GM13977 (cell line): ENCODE results near the gene ENTREP1.
A peak's percentile ranks its signal among the peaks of the same experiment; 100 is the strongest.

Source experiments
- DNase-seq: peaks from one replicate; pipeline ENCODE4 v3.0.0; 2012; ENCODE audit warnings: low spot score
- in situ Hi-C: fragments of 300-500 bp; cut with MboI; formaldehyde crosslinking; loops from one replicate; pipeline ENCODE4 v1.12.0; 2022; ENCODE audit warnings: low sequenced_read_pairs, low pct_unique_long_range_greater_than_20kb, mixed read lengths, inconsistent platforms; ENCODE audit not compliant: unreplicated experiment
- TF ChIP-seq, protein P1 (sequence below): IDR thresholded peaks from 2 replicates; pipeline ENCODE4 v1.5.1; 2012; ENCODE audit warnings: mild to moderate bottlenecking, control low read depth; ENCODE audit not compliant: insufficient read depth; ENCODE audit errors: extremely low read depth, missing control alignments

ENTREP1 gene

DNA sequence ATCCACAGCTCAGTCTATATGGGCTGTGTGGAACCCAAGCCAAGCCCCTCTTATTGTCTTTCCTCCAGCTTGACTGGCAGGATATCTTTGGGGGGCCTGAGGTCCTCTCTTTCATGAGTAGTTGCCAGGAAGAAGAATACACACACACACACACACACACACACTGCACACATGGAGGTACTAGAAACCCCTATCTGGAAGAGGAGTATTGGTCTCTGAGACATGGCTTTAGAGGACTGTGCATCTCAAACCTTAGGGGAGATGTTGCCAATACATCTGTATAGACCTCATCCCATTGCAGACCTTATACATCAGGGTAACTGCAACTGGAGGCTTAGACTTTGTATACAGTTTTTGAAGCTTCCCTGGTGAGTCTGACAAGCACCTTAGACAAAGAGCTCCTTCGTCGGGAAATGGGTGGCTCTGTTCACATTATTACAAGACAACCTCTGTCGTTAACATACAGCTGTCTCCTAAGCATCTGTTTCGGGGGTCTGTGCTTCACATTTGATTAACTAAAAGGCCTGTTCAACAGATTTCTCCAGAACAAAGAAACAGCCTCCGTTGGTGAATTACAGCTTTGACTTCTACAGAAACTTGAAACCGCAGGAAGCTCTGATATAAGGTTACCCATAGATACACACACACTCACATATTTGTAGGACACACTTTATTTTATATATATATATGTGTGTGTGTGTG is 5.5 kb upstream of the ENTREP1 start:
- in situ Hi-C loops = no loop called here
- TF ChIP-seq, protein P1, sequence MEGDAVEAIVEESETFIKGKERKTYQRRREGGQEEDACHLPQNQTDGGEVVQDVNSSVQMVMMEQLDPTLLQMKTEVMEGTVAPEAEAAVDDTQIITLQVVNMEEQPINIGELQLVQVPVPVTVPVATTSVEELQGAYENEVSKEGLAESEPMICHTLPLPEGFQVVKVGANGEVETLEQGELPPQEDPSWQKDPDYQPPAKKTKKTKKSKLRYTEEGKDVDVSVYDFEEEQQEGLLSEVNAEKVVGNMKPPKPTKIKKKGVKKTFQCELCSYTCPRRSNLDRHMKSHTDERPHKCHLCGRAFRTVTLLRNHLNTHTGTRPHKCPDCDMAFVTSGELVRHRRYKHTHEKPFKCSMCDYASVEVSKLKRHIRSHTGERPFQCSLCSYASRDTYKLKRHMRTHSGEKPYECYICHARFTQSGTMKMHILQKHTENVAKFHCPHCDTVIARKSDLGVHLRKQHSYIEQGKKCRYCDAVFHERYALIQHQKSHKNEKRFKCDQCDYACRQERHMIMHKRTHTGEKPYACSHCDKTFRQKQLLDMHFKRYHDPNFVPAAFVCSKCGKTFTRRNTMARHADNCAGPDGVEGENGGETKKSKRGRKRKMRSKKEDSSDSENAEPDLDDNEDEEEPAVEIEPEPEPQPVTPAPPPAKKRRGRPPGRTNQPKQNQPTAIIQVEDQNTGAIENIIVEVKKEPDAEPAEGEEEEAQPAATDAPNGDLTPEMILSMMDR = no peak
- no peak for DNase-seq

DNA sequence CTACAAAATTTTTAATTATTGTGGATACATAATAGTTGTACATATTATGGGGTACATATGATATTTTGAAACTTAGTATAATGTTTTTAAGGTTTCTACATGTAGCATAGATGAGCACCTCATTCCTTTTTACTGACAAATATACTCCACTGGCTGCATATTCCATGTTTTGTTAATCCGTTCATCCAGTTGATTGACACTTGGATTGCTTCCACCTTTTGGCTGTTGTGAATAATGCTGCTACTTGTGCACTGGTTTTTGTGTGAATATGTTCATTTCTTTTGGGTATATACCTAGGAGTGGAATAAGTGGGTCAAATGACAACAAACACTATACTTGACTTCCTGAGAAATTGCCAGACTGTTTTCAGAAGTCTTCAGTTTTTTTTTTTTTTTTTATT is 2.8 kb upstream of the ENTREP1 start:
- in situ Hi-C loops = no loop called here
- TF ChIP-seq, protein P1 = no peak
- DNase-seq = no peak

DNA sequence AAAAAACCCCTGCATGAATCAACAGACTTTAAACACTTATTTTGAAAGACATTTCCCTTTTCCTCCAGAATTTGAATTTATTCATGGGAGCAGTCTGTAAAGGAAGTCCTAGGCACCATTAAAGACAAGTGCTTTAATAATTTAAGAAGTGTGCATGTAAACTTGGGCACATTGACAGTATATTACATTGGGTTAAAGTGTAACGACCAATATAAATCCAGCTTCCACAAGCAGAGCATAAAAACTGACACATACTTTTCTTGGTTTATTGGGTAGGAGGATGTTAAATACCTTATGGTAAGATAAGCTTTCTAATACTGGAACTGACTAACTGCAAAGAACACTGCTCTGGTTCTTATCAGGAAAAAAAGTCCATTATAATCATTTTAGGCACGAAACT is 1.2 kb upstream of the ENTREP1 start:
- TF ChIP-seq, protein P1 = no peak
- in situ Hi-C loops = no loop called here
- no peak for DNase-seq

DNA sequence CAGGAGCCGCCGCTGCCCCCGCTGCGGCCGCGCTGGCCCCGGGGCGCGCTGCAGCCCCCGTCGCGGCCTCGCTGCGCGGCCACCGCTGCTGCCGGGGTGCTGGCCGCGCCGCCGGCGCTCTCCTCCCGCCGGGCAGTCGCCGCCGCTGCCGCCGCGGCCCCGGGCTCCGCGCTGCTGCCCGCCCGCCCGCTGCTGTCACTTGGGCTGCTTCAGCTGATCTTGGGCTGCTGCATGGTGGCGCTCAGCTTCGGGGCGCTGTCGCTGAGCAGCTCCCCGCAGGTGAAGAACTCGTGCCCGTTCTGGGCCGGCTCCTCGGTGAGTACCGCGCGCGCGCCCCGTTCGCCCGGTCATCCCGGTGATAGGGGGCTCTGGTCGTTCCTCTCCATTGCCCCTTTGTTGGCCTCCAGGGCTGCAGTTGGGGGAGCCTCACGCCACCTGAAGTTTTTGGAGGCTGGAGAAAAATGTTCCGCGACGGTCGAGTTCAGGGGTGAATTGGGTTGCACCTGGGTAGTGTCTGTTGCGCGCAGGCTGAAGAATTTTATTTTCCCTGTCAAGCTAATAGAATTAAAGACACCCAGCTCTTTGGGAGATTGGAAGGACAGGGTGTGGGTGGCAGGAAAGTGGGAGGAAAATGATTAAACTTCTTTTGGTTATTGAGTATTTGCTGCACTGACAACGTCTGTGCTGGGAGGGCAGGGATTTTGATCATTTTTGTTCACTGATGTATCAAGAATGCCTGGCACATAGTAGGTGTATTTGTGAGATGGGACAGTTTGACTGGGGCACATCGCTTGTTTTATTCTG is 596 bp downstream of the ENTREP1 start:
- peak; percentile 19 for DNase-seq
- in situ Hi-C loops = no loop called here
- TF ChIP-seq, protein P1 = no peak

DNA sequence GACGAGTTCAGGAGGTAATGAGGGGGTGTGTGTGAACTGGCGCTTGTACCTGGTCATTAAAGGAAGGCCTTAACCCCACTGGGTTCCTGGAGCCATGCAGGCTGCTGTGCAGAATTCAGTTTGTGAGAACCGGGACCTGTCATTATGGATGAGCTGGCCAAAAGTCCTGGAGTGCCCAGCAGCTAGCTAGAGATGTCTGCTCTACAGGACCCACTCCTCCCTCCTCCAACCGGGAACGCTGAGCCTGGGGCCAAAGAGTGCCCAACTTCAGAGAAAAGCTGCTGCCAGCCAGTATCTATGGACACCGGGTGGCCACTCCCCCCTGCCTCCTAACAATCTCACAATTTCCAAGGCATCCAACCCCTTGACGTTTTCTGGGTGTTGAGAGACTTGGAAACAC is 1.2 kb downstream of the ENTREP1 start:
- no peak for DNase-seq
- TF ChIP-seq, protein P1 = no peak
- in situ Hi-C loops = no loop called here

DNA sequence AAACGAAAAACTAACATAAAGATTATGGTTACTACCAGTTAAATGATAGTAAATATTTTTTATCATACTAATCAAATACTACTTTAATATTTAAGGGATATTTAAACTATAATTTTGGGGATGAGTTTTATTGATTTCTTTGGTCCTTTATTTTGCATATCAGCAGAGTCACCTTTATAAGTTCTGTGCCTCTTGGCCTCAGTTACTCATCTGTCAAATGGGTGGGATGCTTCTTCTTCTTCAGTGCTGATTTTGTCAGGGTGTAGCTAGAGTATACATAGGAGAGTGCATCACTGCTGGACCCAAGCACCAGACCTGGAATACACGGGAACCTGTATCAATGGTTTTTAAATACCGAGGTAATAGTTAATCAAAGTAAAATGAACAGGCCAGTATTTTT is 5.6 kb downstream of the ENTREP1 start:
- in situ Hi-C loops = no loop called here
- TF ChIP-seq, protein P1 = no peak
- no peak for DNase-seq
